CD14-positive monocyte (primary cell): ENCODE data around the gene GPC6. TPM values are rescaled to one million over a fixed set of nuclear protein-coding genes. Genes with fewer than 3 reads are reported as not detected.

Experiments
- DNase-seq, 3 donors: peaks; one replicate each; pipeline ENCODE4 v3.0.0-alpha.2; 2011 to 2022
- H2AFZ ChIP-seq: 2 replicates; pipeline ENCODE4 v1.6.0; 2012; ENCODE audit warnings: mild to moderate bottlenecking, low read depth, low read length, inconsistent platforms; ENCODE audit not compliant: insufficient read depth, poor library complexity, severe bottlenecking
- H3K27ac ChIP-seq, 2 donors: 1 replicate in 1 of 2; 2 replicates in 1 of 2; pipeline ENCODE4 v1.5.1; 2012 to 2013; ENCODE audit warnings: low read length in 2 of 2, control low read depth in 1 of 2, inconsistent platforms in 1 of 2, low read depth in 1 of 2, mild to moderate bottlenecking in 1 of 2
- H3K27me3 ChIP-seq, 2 donors: one replicate each; pipeline versions ENCODE4 v1.6.0 to v1.6.1; 2011 to 2013; ENCODE audit warnings: low read length in 2 of 2; ENCODE audit not compliant: control insufficient read depth in 2 of 2, insufficient read depth in 2 of 2
- H3K36me3 ChIP-seq, 2 donors: replicated peaks in 1 of 2; 1 replicate in 1 of 2; 2 replicates in 1 of 2; pipeline versions ENCODE4 v1.5.1 to v1.6.1; 2012 to 2013; ENCODE audit warnings: low read length in 2 of 2, control low read depth in 1 of 2, inconsistent platforms in 1 of 2, mild to moderate bottlenecking in 1 of 2; ENCODE audit not compliant: insufficient read depth in 2 of 2, control insufficient read depth in 1 of 2
- H3K4me1 ChIP-seq, 2 donors: 1 replicate in 1 of 2; 2 replicates in 1 of 2; pipeline versions ENCODE4 v1.5.1 to v1.6.1; 2012 to 2013; ENCODE audit warnings: low read length in 2 of 2, control low read depth in 1 of 2, inconsistent platforms in 1 of 2, mild to moderate bottlenecking in 1 of 2, moderate library complexity in 1 of 2; ENCODE audit not compliant: insufficient read depth in 2 of 2, control insufficient read depth in 1 of 2
- H3K4me2 ChIP-seq: replicated peaks from 2 replicates; pipeline ENCODE3; 2012; ENCODE audit warnings: low read length, moderate library complexity, mild to moderate bottlenecking; ENCODE audit not compliant: poor library complexity, severe bottlenecking; ENCODE audit errors: extremely low read depth
- H3K4me3 ChIP-seq, 3 experiments: fragments of 200-600 bp in 1 of 3; sonication (generic) in 1 of 3; replicated peaks in 1 of 3; 1 replicate in 2 of 3; 2 replicates in 1 of 3; pipeline ENCODE4 v1.5.1; 2011 to 2013; ENCODE audit warnings: low read length in 3 of 3, mild to moderate bottlenecking in 3 of 3, control low read depth in 2 of 3, low read depth in 2 of 3, inconsistent platforms in 1 of 3, moderate library complexity in 1 of 3
- H3K79me2 ChIP-seq: 2 replicates; pipeline ENCODE4 v1.6.0; 2012; ENCODE audit warnings: mild to moderate bottlenecking, control low read depth, inconsistent platforms, low read length, moderate library complexity; ENCODE audit not compliant: insufficient read depth
- H3K9ac ChIP-seq: 2 replicates; pipeline ENCODE4 v1.6.0; 2017; ENCODE audit warnings: low read length, mild to moderate bottlenecking; ENCODE audit not compliant: insufficient read depth, poor library complexity, severe bottlenecking
- H3K9me3 ChIP-seq, 2 donors: replicated peaks in 1 of 2; 1 replicate in 1 of 2; 2 replicates in 1 of 2; pipeline versions ENCODE4 v1.5.1 to v1.6.1; 2012 to 2013; ENCODE audit warnings: low read length in 2 of 2, control low read depth in 1 of 2; ENCODE audit not compliant: control insufficient read depth in 1 of 2, insufficient read depth in 1 of 2
- H4K20me1 ChIP-seq: 2 replicates; pipeline ENCODE4 v1.6.0; 2012; ENCODE audit warnings: mild to moderate bottlenecking, low read length, control low read depth, moderate library complexity; ENCODE audit not compliant: insufficient read depth
- H3K27ac Mint-ChIP-seq, 7 donors: one replicate each; pipeline ENCODE4 v1.8.0; 2020; ENCODE audit warnings: mild to moderate bottlenecking in 7 of 7, mixed read lengths in 7 of 7, moderate library complexity in 6 of 7, inconsistent platforms in 2 of 7
- H3K27me3 Mint-ChIP-seq, 3 donors: one replicate each; pipeline ENCODE4 v1.8.0; 2021 to 2022; ENCODE audit warnings: low read depth in 3 of 3, mild to moderate bottlenecking in 3 of 3, mixed read lengths in 3 of 3, moderate library complexity in 3 of 3, inconsistent platforms in 1 of 3
- H3K36me3 Mint-ChIP-seq, 2 donors: one replicate each; pipeline ENCODE4 v1.8.0; 2020; ENCODE audit warnings: mixed read lengths in 2 of 2, inconsistent platforms in 1 of 2, mild to moderate bottlenecking in 1 of 2
- H3K4me1 Mint-ChIP-seq: one replicate; pipeline ENCODE4 v1.8.0; 2020; ENCODE audit warnings: mild to moderate bottlenecking, mixed read lengths
- H3K4me3 Mint-ChIP-seq, 2 donors: one replicate each; pipeline ENCODE4 v1.8.0; 2020; ENCODE audit warnings: mild to moderate bottlenecking in 2 of 2, mixed read lengths in 2 of 2, moderate library complexity in 1 of 2
- H3K9me3 Mint-ChIP-seq, 7 donors: one replicate each; pipeline ENCODE4 v1.8.0; 2020 to 2022; ENCODE audit warnings: mixed read lengths in 7 of 7, mild to moderate bottlenecking in 6 of 7, moderate library complexity in 6 of 7, inconsistent platforms in 2 of 7
- CTCF ChIP-seq: fragments of 200-600 bp; IDR thresholded peaks from one replicate; pipeline ENCODE4 v1.8.0; 2022; ENCODE audit warnings: antibody characterized with exemption, mild to moderate bottlenecking
- WGBS: methylation state at CpG from one replicate; pipeline ENCODE4 v1.1.5; 2013; ENCODE audit warnings: missing lambda C conversion rate; ENCODE audit not compliant: insufficient coverage; 5-methylcytosine and 5-hydroxymethylcytosine counted together
- intact Hi-C, 2 donors: fragments of 100-400 bp; cut with micrococcal nuclease; formaldehyde crosslinking; loops; one replicate each; pipeline versions ENCODE4 v1.15.0 to v1.15.1; 2023
- polyA plus RNA-seq, 3 donors: library from polyadenylated mRNA; depleted of rRNA in 1 of 3; unstranded in 2 of 3; stranded (reverse) in 1 of 3; fragments of 300-500 nt in 2 of 3; fragments of >200 nt in 1 of 3; fragmentation: Illumina TruSeq in 2 of 3; gene quantifications; 1 replicate in 2 of 3; 2 replicates in 1 of 3; pipeline ENCODE4 v1.2.3, GENCODE V29; 2012 to 2021

GPC6 gene
- polyA plus RNA-seq, 3 donors, result not detected

GRCh38 chr13:94145966-94146365 is 919.4 kb downstream of the GPC6 start:
- TF ChIP-seq CTCF, result no peak
- H3K36me3 ChIP-seq, result no peaks in the 10 kb centered on the region
- intact Hi-C loops, result no loop called here
- no peak overlapping the region for H3K9ac ChIP-seq
- no peak overlapping the region for H3K4me3 Mint-ChIP-seq
- H3K36me3 Mint-ChIP-seq, result no peaks in the 10 kb centered on the region
- H3K9me3 ChIP-seq, result no peaks in the 10 kb centered on the region
- no peaks in the 10 kb centered on the region for H3K27me3 ChIP-seq
- H3K4me2 ChIP-seq, result no peak overlapping the region
- H2AFZ ChIP-seq, result no peak overlapping the region
- no peak overlapping the region for H3K4me3 ChIP-seq
- H3K9me3 Mint-ChIP-seq, result peaks cover 0 to 7% (median 2%) of the 10 kb centered on the region in 7 donors
- no peaks in the 10 kb centered on the region for H3K4me1 Mint-ChIP-seq
- H3K79me2 ChIP-seq, result no peaks in the 10 kb centered on the region
- no CpG with 5 or more reads among the region's 2 CpGs for WGBS
- H3K27ac ChIP-seq, result no peak overlapping the region
- no peak for DNase-seq
- peaks cover 0 to 1% (median 0%) of the 10 kb centered on the region in 3 donors for H3K27me3 Mint-ChIP-seq
- no peaks in the 10 kb centered on the region for H3K4me1 ChIP-seq
- no peak overlapping the region for H3K27ac Mint-ChIP-seq
- H4K20me1 ChIP-seq, result no peaks in the 10 kb centered on the region

DNA sequence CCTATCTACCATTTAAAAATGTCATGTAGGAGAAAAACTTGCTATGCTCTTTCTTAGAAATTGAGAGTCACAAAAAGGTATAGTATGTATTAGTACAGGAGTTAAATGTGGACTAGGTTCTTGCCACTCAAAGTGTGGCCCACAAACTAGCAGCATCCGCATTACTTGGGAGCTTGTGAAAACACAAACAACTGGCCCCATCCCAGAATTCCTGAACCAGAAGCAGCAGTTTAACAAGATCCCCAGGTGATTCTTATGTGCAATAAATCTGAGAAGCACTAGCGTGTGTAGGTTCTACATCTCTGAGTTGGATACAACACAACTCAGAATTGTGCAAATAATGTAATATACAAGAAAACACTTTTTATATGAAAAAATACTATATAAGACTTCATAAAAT is 927.0 kb downstream of the GPC6 start:
- intact Hi-C loops, result no loop called here
- Mint-ChIP-seq H3K27me3 (no peaks in the 10 kb centered on the region), H3K9me3 (peaks cover 0 to 8% (median 4%) of the 10 kb centered on the region in 7 donors), H3K36me3 (no peaks in the 10 kb centered on the region), H3K27ac (no peak overlapping the region), H3K4me1 (peaks cover 3% of the 10 kb centered on the region), H3K4me3 (no peak overlapping the region)
- no peaks in the 10 kb centered on the region for H3K9me3 ChIP-seq
- no peak overlapping the region for H3K4me3 ChIP-seq
- H3K27ac ChIP-seq, result no peak overlapping the region
- WGBS, result no CpG with 5 or more reads among the region's 2 CpGs
- no peak overlapping the region for H2AFZ ChIP-seq
- H4K20me1 ChIP-seq, result no peaks in the 10 kb centered on the region
- H3K36me3 ChIP-seq, result no peaks in the 10 kb centered on the region
- TF ChIP-seq CTCF, result no peak
- no peak overlapping the region for H3K4me2 ChIP-seq
- no peaks in the 10 kb centered on the region for H3K4me1 ChIP-seq
- no peaks in the 10 kb centered on the region for H3K79me2 ChIP-seq
- H3K27me3 ChIP-seq, result no peaks in the 10 kb centered on the region
- no peak overlapping the region for H3K9ac ChIP-seq
- DNase-seq, result no peak
